Neural cell (in vitro differentiated cells): ENCODE data around the gene HOXC13. TPM values are rescaled to one million over a fixed set of nuclear protein-coding genes. Genes with fewer than 3 reads are reported as not detected.

Experiments
- H2AFZ ChIP-seq: fragments of 200-600, 300-800 bp; sonication (generic), shearing (Covaris generic); 2 replicates; pipeline ENCODE4 v1.6.0; 2014; ENCODE audit warnings: low read depth, mild to moderate bottlenecking, antibody characterized with exemption, low read length, moderate library complexity
- H3F3A ChIP-seq: fragments of 200-600 bp; shearing (Covaris generic); 2 replicates; pipeline ENCODE4 v1.6.1; 2016; ENCODE audit warnings: mild to moderate bottlenecking, moderate library complexity, mixed read lengths, antibody characterized with exemption, low read length; ENCODE audit not compliant: insufficient read depth, poor library complexity, severe bottlenecking
- H3K27ac ChIP-seq: fragments of 200-600, 300-800 bp; sonication (generic), shearing (Covaris generic); 2 replicates; pipeline ENCODE4 v1.5.1; 2014; ENCODE audit warnings: mild to moderate bottlenecking, low read length, moderate library complexity
- H3K27me3 ChIP-seq: fragments of 300-800, 200-600 bp; sonication (generic), shearing (Covaris generic); 2 replicates; pipeline ENCODE4 v1.6.0; 2014; ENCODE audit warnings: mild to moderate bottlenecking, low read depth, low read length, moderate library complexity; ENCODE audit not compliant: insufficient read depth
- H3K36me3 ChIP-seq: fragments of 300-800, 200-600 bp; sonication (generic), shearing (Covaris generic); 2 replicates; pipeline ENCODE4 v1.5.1; 2014; ENCODE audit warnings: mild to moderate bottlenecking, antibody characterized with exemption, low read length, moderate library complexity; ENCODE audit not compliant: insufficient read depth
- H3K4me2 ChIP-seq: fragments of 300-800, 200-600 bp; sonication (generic), shearing (Covaris generic); 2 replicates; pipeline ENCODE4 v1.6.0; 2014; ENCODE audit warnings: mild to moderate bottlenecking, low read length
- H3K4me3 ChIP-seq: fragments of 300-800, 200-600 bp; sonication (generic), shearing (Covaris generic); 2 replicates; pipeline ENCODE4 v1.5.1; 2014; ENCODE audit warnings: mild to moderate bottlenecking, low read length, moderate library complexity
- H3K79me2 ChIP-seq: fragments of 200-600 bp; shearing (Covaris generic); replicated peaks from 2 replicates; pipeline ENCODE4 v1.6.0; 2014; ENCODE audit warnings: mild to moderate bottlenecking, low read length, moderate library complexity; ENCODE audit not compliant: insufficient read depth
- H3K9ac ChIP-seq: fragments of 300-800, 200-600 bp; sonication (generic), shearing (Covaris generic); 2 replicates; pipeline ENCODE4 v1.6.1; 2016; ENCODE audit warnings: mild to moderate bottlenecking, low read length, mixed read lengths
- H3K9me2 ChIP-seq: fragments of 200-600 bp; shearing (Covaris generic); 2 replicates; pipeline ENCODE4 v1.6.1; 2016; ENCODE audit warnings: mild to moderate bottlenecking, low read length, mixed read lengths; ENCODE audit not compliant: insufficient read depth
- H3K9me3 ChIP-seq: fragments of 200-600, 300-800 bp; sonication (generic), shearing (Covaris generic); 2 replicates; pipeline ENCODE4 v1.6.1; 2016; ENCODE audit warnings: mild to moderate bottlenecking, mixed run types, low read length, moderate library complexity, mixed read lengths
- H4K20me1 ChIP-seq: fragments of 200-600 bp; shearing (Covaris generic); 2 replicates; pipeline ENCODE4 v1.6.1; 2016; ENCODE audit warnings: mild to moderate bottlenecking, mixed run types; ENCODE audit not compliant: insufficient read depth
- CTCF ChIP-seq: fragments of 450-650 bp; IDR thresholded peaks from 2 replicates; pipeline ENCODE4 v1.5.1; 2014; ENCODE audit warnings: antibody characterized with exemption, mild to moderate bottlenecking, moderate library complexity; ENCODE audit not compliant: poor library complexity, severe bottlenecking
- EP300 ChIP-seq: fragments of 450-650 bp; conservative IDR thresholded peaks from 2 replicates; pipeline ENCODE4 v1.6.1; 2014; ENCODE audit warnings: antibody characterized with exemption, mild to moderate bottlenecking, moderate library complexity; ENCODE audit not compliant: poor library complexity, severe bottlenecking
- EZH2 ChIP-seq: fragments of 200-600, 300-800 bp; shearing (Covaris generic), sonication (generic); IDR thresholded peaks from 2 replicates; pipeline ENCODE4 v1.6.1; 2014; ENCODE audit warnings: antibody characterized with exemption, low read length, borderline replicate concordance, mild to moderate bottlenecking; ENCODE audit not compliant: insufficient read depth, poor library complexity, severe bottlenecking
- MXI1 ChIP-seq: fragments of 450-650 bp; conservative IDR thresholded peaks from 2 replicates; pipeline ENCODE4 v1.6.1; 2014; ENCODE audit warnings: antibody characterized with exemption, mild to moderate bottlenecking; ENCODE audit not compliant: poor library complexity, severe bottlenecking
- POLR2AphosphoS5 ChIP-seq: IDR thresholded peaks from 2 replicates; pipeline ENCODE4 v1.6.1; 2012
- RAD21 ChIP-seq: fragments of 450-650 bp; conservative IDR thresholded peaks from 2 replicates; pipeline ENCODE4 v1.6.1; 2014; ENCODE audit warnings: antibody characterized with exemption, mild to moderate bottlenecking, moderate library complexity
- REST ChIP-seq: IDR thresholded peaks from 2 replicates; pipeline ENCODE4 v1.6.1; 2012; ENCODE audit warnings: borderline replicate concordance
- SMC3 ChIP-seq: fragments of 450-650 bp; conservative IDR thresholded peaks from 2 replicates; pipeline ENCODE4 v1.6.1; 2014; ENCODE audit warnings: antibody characterized with exemption, mild to moderate bottlenecking, moderate library complexity; ENCODE audit not compliant: poor library complexity
- TAF1 ChIP-seq: IDR thresholded peaks from 2 replicates; pipeline ENCODE4 v1.6.1; 2012; ENCODE audit warnings: low read depth
- polyA plus RNA-seq: library from polyadenylated mRNA; depleted of rRNA; stranded (reverse); fragments of >200 nt; gene quantifications from 2 replicates; pipeline ENCODE4 v1.2.3, GENCODE V29; 2014

The HOXC13 gene
- polyA plus RNA-seq, 1 donor from 2014 or later = not detected

DNA sequence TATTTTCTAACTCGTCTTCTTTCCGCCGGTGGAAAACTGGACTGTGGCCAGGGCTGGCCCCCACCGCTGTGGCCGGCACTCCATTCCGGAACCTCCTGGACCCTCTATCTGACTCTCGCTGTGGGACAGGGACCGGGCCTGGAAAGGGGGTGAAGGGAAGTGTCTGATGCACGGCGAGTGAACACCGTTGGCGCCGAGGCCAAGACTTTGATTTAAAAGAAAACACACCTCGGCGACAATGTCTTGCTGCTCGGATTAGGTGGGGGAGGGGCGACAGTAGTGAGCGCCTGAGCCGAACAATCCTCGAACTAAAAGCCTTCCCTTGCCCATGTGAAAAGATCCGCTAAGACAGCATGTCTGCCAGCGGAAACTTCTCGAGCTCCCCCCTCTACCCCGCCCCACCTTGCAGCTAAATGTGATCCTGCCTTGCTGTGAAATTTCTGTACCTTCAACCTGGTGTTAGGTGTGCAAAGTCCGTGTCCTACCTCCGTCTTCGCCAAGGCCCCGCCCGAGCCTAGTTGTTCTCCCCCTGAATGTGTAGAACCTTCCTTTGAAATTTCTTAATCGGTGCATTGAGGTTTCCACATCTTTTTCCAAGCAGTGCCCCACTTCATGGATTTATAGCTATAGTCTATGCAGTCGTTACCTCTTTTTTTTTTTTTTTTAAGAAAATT lies 37.0 kb downstream of the HOXC13 start:
- no peak for TF ChIP-seq TAF1
- no peaks in the 10 kb centered on the region for H3K36me3 ChIP-seq
- H3K79me2 ChIP-seq = no peaks in the 10 kb centered on the region
- no peak overlapping the region for H3K27ac ChIP-seq
- no peaks in the 10 kb centered on the region for H3F3A ChIP-seq
- no peak overlapping the region for H2AFZ ChIP-seq
- no peaks in the 10 kb centered on the region for H4K20me1 ChIP-seq
- H3K9ac ChIP-seq = no peak overlapping the region
- H3K9me3 ChIP-seq = no peaks in the 10 kb centered on the region
- peaks cover 99% of the 10 kb centered on the region for H3K27me3 ChIP-seq
- H3K9me2 ChIP-seq = no peaks in the 10 kb centered on the region
- no peak overlapping the region for H3K4me2 ChIP-seq
- no peak overlapping the region for H3K4me3 ChIP-seq

DNA sequence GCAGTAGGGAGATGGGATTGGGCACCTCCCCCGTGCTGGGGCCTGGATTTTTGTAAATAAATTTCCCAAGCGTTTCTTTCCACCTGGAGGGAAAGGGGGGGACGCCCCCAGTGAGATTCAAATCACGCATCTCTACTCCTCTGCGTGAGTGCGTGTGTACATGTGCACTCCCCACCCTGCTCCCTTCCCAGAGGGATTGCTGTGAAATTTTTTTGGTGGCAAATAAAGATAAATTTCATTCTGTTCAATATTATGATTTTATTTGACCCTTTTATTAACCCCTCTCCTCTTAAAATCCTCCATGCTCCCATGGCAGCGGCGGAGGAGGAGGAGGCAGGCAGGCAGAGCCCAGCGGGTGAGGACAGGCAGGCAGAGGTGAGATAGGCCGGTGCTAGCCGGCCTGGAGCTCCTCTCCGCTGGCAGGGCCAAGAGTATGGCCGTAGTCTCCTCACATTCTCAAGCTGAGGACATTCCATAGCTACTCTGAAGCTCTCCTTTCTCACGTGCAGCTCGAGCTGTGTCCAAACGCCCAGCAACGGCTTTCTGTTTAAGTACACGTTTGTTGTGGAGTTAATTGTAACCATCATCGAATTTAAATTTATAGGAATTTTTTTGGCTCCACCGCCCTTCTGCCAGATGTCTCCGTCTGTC lies 37.7 kb downstream of the HOXC13 start:
- no peak overlapping the region for H3K4me2 ChIP-seq
- no peak overlapping the region for H3K4me3 ChIP-seq
- no peak overlapping the region for H3K27ac ChIP-seq
- no peaks in the 10 kb centered on the region for H3K9me2 ChIP-seq
- no peaks in the 10 kb centered on the region for H3K9me3 ChIP-seq
- TF ChIP-seq RAD21 = no peak
- no peak for TF ChIP-seq REST
- TF ChIP-seq MXI1 = no peak
- no peak for TF ChIP-seq POLR2AphosphoS5
- no peak for TF ChIP-seq EZH2
- TF ChIP-seq CTCF = no peak
- TF ChIP-seq SMC3 = no peak
- TF ChIP-seq TAF1 = no peak
- TF ChIP-seq EP300 = no peak
- H3K9ac ChIP-seq = no peak overlapping the region
- H4K20me1 ChIP-seq = no peaks in the 10 kb centered on the region
- H3K36me3 ChIP-seq = no peaks in the 10 kb centered on the region
- no peak overlapping the region for H2AFZ ChIP-seq
- H3F3A ChIP-seq = no peaks in the 10 kb centered on the region
- H3K27me3 ChIP-seq = peaks cover 99% of the 10 kb centered on the region
- H3K79me2 ChIP-seq = no peaks in the 10 kb centered on the region
